HCT116 (cell line): Measurements from ENCODE around the gene RHEBL1. TPM values are rescaled to one million over a fixed set of nuclear protein-coding genes. Genes with fewer than 3 reads are reported as not detected.

Experiments
- ATAC-seq: fragments of 200-7000 bp; cut with Tn5 transposase; 2 replicates; pipeline ENCODE4 v1.9.1; 2020; ENCODE audit warnings: mild to moderate bottlenecking, moderate library complexity
- BruUV-seq: library from RNA; stranded (reverse); fragments of 400-500 nt; replicated peaks from 2 replicates; lab custom pipeline; 2021; lab: Mats Ljungman, UMichigan
- CTCF ChIA-PET: fragments of 300-600 bp; sonication (Branson Sonifier 250); formaldehyde crosslinking; loops from one replicate; lab custom pipeline; 2021; ENCODE audit warnings: antibody characterized with exemption; lab: Charles Lee
- POLR2A ChIA-PET: fragments of 300-600, 350-600 bp; sonication (Branson Sonifier 250); formaldehyde crosslinking; loops from one replicate; lab custom pipeline; 2021; ENCODE audit warnings: antibody characterized with exemption; lab: Charles Lee
- RAD21 ChIA-PET, 2 experiments: fragments of 300-600 bp; sonication (Branson Sonifier 250); formaldehyde crosslinking; loops; one replicate each; lab custom pipeline; 2023; ENCODE audit warnings: low total read pairs in 2 of 2; ENCODE audit not compliant: uncharacterized antibody in 2 of 2, unreplicated experiment in 2 of 2, low non-redundant PET in 1 of 2; lab: Charles Lee
- DNase-seq: peaks from one replicate; pipeline ENCODE4 v3.0.0-alpha.2; 2010; ENCODE audit warnings: low read depth, low spot score
- H2AFZ ChIP-seq: fragments of 200-600 bp; shearing (Covaris generic), sonication (generic); 2 replicates; pipeline ENCODE4 v1.6.1; 2017; ENCODE audit warnings: low read depth, mixed run types, mixed read lengths, antibody characterized with exemption, low read length; ENCODE audit not compliant: poor library complexity, severe bottlenecking
- H3K27ac ChIP-seq: 2 replicates; pipeline ENCODE4 v1.5.1; 2012; ENCODE audit warnings: low read depth, low read length
- H3K27me3 ChIP-seq: fragments of 200-600 bp; sonication (generic); 2 replicates; pipeline ENCODE4 v1.6.1; 2016; ENCODE audit warnings: mixed run types, low read length, mixed read lengths; ENCODE audit not compliant: insufficient read depth
- H3K36me3 ChIP-seq, 2 experiments: fragments of 200-500 bp in 1 of 2; fragments of 200-600 bp in 1 of 2; sonication (Bioruptor generic) in 1 of 2; sonication (generic) in 1 of 2; 2 replicates each; pipeline versions ENCODE4 v1.5.1 to v1.6.1; 2014 to 2016; ENCODE audit warnings: low read length in 2 of 2, inconsistent platforms in 1 of 2, mixed read lengths in 1 of 2, mixed run types in 1 of 2; ENCODE audit not compliant: insufficient read depth in 2 of 2, control insufficient read depth in 1 of 2
- H3K4me1 ChIP-seq, 2 experiments: fragments of 200-600 bp in 1 of 2; sonication (generic) in 1 of 2; 2 replicates each; pipeline versions ENCODE4 v1.5.1 to v1.6.1; 2012 to 2017; ENCODE audit warnings: low read length in 2 of 2, inconsistent platforms in 1 of 2, mild to moderate bottlenecking in 1 of 2, mixed read lengths in 1 of 2, mixed run types in 1 of 2, moderate library complexity in 1 of 2; ENCODE audit not compliant: insufficient read depth in 2 of 2, control insufficient read depth in 1 of 2
- H3K4me2 ChIP-seq: fragments of 200-600 bp; sonication (generic); 2 replicates; pipeline ENCODE4 v1.6.1; 2017; ENCODE audit warnings: mixed run types, low read length, mixed read lengths
- H3K4me3 ChIP-seq, 2 experiments: fragments of 200-600 bp in 1 of 2; sonication (generic) in 1 of 2; replicated peaks in 1 of 2; 2 replicates each; pipeline ENCODE4 v1.5.1; 2011 to 2016; ENCODE audit warnings: low read length in 2 of 2, control low read depth in 1 of 2, low read depth in 1 of 2, mild to moderate bottlenecking in 1 of 2, mixed read lengths in 1 of 2, mixed run types in 1 of 2
- H3K79me2 ChIP-seq: fragments of 200-600 bp; sonication (generic); 2 replicates; pipeline ENCODE4 v1.6.1; 2017; ENCODE audit warnings: mild to moderate bottlenecking, mixed run types, low read length, moderate library complexity, mixed read lengths; ENCODE audit not compliant: insufficient read depth
- H3K9ac ChIP-seq: fragments of 200-600 bp; sonication (generic); 2 replicates; pipeline ENCODE4 v1.6.1; 2016; ENCODE audit warnings: low read length, mixed read lengths
- H3K9me2 ChIP-seq: fragments of 200-600 bp; sonication (generic), shearing (Covaris generic); 2 replicates; pipeline ENCODE4 v1.6.1; 2017; ENCODE audit warnings: mixed run types, mild to moderate bottlenecking, moderate library complexity; ENCODE audit not compliant: insufficient read depth
- H3K9me3 ChIP-seq, 2 experiments: fragments of 200-500 bp in 1 of 2; fragments of 200-600 bp in 1 of 2; sonication (Bioruptor generic) in 1 of 2; sonication (generic) in 1 of 2; 2 replicates each; pipeline ENCODE4 v1.6.1; 2014 to 2017; ENCODE audit warnings: low read length in 2 of 2, mixed read lengths in 2 of 2, inconsistent platforms in 1 of 2, low read depth in 1 of 2, mild to moderate bottlenecking in 1 of 2, mixed run types in 1 of 2, moderate library complexity in 1 of 2; ENCODE audit not compliant: control insufficient read depth in 1 of 2, insufficient read depth in 1 of 2
- H4K20me1 ChIP-seq: fragments of 200-600 bp; sonication (generic), shearing (Covaris generic); 2 replicates; pipeline ENCODE4 v1.6.1; 2017; ENCODE audit warnings: mixed run types, mild to moderate bottlenecking, moderate library complexity; ENCODE audit not compliant: insufficient read depth
- ATF3 ChIP-seq: IDR thresholded peaks from 2 replicates; pipeline ENCODE4 v1.6.1; 2012
- CEBPB ChIP-seq: IDR thresholded peaks from 2 replicates; pipeline ENCODE4 v1.6.1; 2012; ENCODE audit warnings: low read depth
- EGR1 ChIP-seq: IDR thresholded peaks from 2 replicates; pipeline ENCODE4 v1.6.1; 2012; ENCODE audit warnings: low read depth
- EZH2 ChIP-seq: fragments of 200-600 bp; sonication (generic); IDR thresholded peaks from 2 replicates; pipeline ENCODE4 v1.6.1; 2017; ENCODE audit warnings: antibody characterized with exemption, mixed run types
- EZH2phosphoT487 ChIP-seq: fragments of 200-600 bp; IDR thresholded peaks from 2 replicates; pipeline ENCODE4 v1.6.1; 2018; ENCODE audit warnings: antibody characterized with exemption, borderline replicate concordance
- FOSL1 ChIP-seq: IDR thresholded peaks from 2 replicates; pipeline ENCODE4 v1.6.1; 2012; ENCODE audit warnings: low read depth
- MAX ChIP-seq: IDR thresholded peaks from 2 replicates; pipeline ENCODE4 v1.6.1; 2012
- POLR2A ChIP-seq: IDR thresholded peaks from 2 replicates; pipeline ENCODE4 v1.7.0; 2011; ENCODE audit warnings: borderline replicate concordance; ENCODE audit not compliant: insufficient read depth, insufficient read length; ENCODE audit errors: extremely low read depth
- POLR2AphosphoS5 ChIP-seq: IDR thresholded peaks from 2 replicates; pipeline ENCODE4 v1.6.1; 2011; ENCODE audit warnings: mild to moderate bottlenecking, low read depth, low read length, moderate library complexity
- RAD21 ChIP-seq: IDR thresholded peaks from 2 replicates; pipeline ENCODE4 v1.6.1; 2012; ENCODE audit warnings: low read depth, mild to moderate bottlenecking
- SP1 ChIP-seq: IDR thresholded peaks from 2 replicates; pipeline ENCODE4 v1.6.1; 2012; ENCODE audit warnings: low read depth
- SRF ChIP-seq: IDR thresholded peaks from 2 replicates; pipeline ENCODE4 v1.6.1; 2012; ENCODE audit warnings: low read depth
- TCF7L2 ChIP-seq: IDR thresholded peaks from 2 replicates; pipeline ENCODE4 v1.7.0; 2011; ENCODE audit warnings: borderline replicate concordance, inconsistent platforms; ENCODE audit not compliant: insufficient read depth, insufficient read length; ENCODE audit errors: extremely low read depth
- YY1 ChIP-seq: IDR thresholded peaks from 2 replicates; pipeline ENCODE4 v1.6.1; 2011; ENCODE audit warnings: low read length, low read depth, moderate library complexity, mild to moderate bottlenecking; ENCODE audit not compliant: insufficient replicate concordance; ENCODE audit errors: extremely low read depth
- ZNF274 ChIP-seq: fragments of 200-500 bp; sonication (Bioruptor generic); IDR thresholded peaks from 2 replicates; pipeline ENCODE4 v1.6.1; 2014; ENCODE audit warnings: mild to moderate bottlenecking, low read depth, low read length, inconsistent platforms
- intact Hi-C: fragments of 100-400 bp; cut with micrococcal nuclease; formaldehyde crosslinking; loops from 2 replicates; pipeline ENCODE4 v1.10.0; 2022
- total RNA-seq: library from RNA; stranded (reverse); gene quantifications from one replicate; pipeline ENCODE4 v1.2.1, GENCODE V29; 2021; ENCODE audit not compliant: unreplicated experiment
- TF ChIP-seq, protein P1 (sequence below): IDR thresholded peaks from 2 replicates; pipeline ENCODE4 v1.6.1; 2011; ENCODE audit warnings: mild to moderate bottlenecking, low read length, moderate library complexity; ENCODE audit not compliant: insufficient replicate concordance; ENCODE audit errors: extremely low read depth
- TF ChIP-seq, protein P2 (sequence below), 3 experiments: fragments of 200-600 bp in 1 of 3; sonication (generic) in 1 of 3; IDR thresholded peaks in 2 of 3; conservative IDR thresholded peaks in 1 of 3; 2 replicates each; pipeline ENCODE4 v1.5.1; 2012 to 2017; ENCODE audit warnings: low read depth in 2 of 3, low read length in 2 of 3, antibody characterized with exemption in 1 of 3, borderline replicate concordance in 1 of 3, control low read depth in 1 of 3, mild to moderate bottlenecking in 1 of 3, mixed read lengths in 1 of 3, mixed run types in 1 of 3, moderate library complexity in 1 of 3; ENCODE audit not compliant: insufficient read depth in 1 of 3

RHEBL1 gene
- total RNA-seq, 1 experiment from 2014 or later: 2.8 TPM

DNA sequence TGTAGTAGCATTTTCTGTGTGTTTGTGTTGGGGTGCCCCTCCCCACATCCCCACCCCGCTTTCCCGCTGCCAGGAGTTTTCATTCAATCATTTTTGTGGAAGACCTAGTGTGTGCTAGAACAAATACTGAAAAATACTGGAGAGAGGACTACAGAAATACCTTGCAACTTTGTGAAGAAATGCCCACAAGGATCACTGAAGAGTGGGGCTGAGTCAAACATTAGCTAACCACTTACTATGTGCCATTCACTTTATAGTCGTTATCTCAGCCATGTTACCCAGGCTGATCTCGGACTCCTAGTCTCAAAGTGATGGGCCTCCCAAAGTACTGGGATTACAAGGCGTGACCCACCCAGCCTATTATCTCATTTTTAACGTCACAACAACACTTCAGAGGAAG lies 41.4 kb upstream of the RHEBL1 start (continued):
- TF ChIP-seq, protein P1, sequence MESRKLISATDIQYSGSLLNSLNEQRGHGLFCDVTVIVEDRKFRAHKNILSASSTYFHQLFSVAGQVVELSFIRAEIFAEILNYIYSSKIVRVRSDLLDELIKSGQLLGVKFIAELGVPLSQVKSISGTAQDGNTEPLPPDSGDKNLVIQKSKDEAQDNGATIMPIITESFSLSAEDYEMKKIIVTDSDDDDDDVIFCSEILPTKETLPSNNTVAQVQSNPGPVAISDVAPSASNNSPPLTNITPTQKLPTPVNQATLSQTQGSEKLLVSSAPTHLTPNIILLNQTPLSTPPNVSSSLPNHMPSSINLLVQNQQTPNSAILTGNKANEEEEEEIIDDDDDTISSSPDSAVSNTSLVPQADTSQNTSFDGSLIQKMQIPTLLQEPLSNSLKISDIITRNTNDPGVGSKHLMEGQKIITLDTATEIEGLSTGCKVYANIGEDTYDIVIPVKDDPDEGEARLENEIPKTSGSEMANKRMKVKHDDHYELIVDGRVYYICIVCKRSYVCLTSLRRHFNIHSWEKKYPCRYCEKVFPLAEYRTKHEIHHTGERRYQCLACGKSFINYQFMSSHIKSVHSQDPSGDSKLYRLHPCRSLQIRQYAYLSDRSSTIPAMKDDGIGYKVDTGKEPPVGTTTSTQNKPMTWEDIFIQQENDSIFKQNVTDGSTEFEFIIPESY: no peak
- no peak for TF ChIP-seq ATF3

DNA sequence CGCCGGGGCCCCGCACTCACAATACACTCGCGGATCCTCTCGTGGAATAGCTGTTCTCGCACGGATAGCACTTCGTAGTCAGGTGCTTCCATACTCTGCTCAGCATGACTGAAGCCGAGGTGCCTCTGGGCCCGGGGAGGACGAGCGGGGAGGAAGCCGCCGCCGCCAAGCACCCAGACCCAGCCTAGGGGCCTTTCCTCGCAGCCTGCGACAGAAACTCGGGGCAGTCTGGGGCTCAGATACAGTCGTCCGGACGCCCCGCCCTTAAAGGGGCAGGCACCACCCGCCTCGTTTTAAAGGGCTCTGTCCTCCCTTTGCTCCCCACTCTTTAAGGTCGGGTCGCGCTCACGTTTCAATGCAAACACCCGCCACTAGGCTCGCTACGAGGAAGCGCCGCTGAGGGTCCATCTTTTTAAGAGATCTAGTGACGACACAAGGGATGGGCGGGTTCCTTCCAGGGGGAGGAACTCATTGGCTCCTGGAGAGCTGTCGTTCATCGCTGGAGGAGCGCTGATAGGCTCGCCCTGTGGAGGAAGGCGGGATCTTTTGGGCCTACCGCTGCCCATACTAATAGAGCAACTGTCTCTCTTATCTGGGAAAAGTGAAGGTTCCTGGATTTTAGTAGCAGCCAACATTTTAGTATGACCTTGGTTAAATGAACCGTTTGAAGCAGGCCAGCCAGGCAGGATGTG lies 40.8 kb upstream of the RHEBL1 start, which contains the start of gene LMBR1L:
LMBR1L (minus strand) TSS at position 384 of the 692 bp plus-strand sequence; CDS start at position 92, 292 bp downstream.
- H3K27me3 ChIP-seq: no peaks in the 10 kb centered on the region
- RAD21 ChIA-PET: no interaction called here
- intact Hi-C loops: no loop called here
- no TSS peak for BruUV-seq
- POLR2A ChIA-PET: interaction anchor here (1.0 to 3.5 kb wide), 7 partner anchors 9 to 41 kb away, joined by 3 to 30 read pairs (median 5); partner anchors contain the start of genes RHEBL1 and TUBA1B
- CTCF ChIA-PET: interaction anchor here (0.9 to 4.6 kb wide), 8 partner anchors 10 to 46 kb away, joined by 3 to 27 read pairs (median 8); partner anchors contain the start of genes RHEBL1 and TUBA1B
- peak within 1 kb of the TSS; percentile 90 to 97 for H3K4me3 ChIP-seq
- peak; percentile 96 for DNase-seq
- peaks cover 4% of the 10 kb centered on the region for H3K79me2 ChIP-seq
- peak within 1 kb of the TSS; percentile 89 for H2AFZ ChIP-seq
- no peaks in the 10 kb centered on the region for H3K36me3 ChIP-seq
- H3K27ac ChIP-seq: peak within 1 kb of the TSS; percentile 62
- peak; percentile 98 for ATAC-seq
- H3K4me2 ChIP-seq: peak within 1 kb of the TSS; percentile 93
- H3K9me3 ChIP-seq: no peaks in the 10 kb centered on the region
- H3K9ac ChIP-seq: peak within 1 kb of the TSS; percentile 77
- H3K4me1 ChIP-seq: peaks cover 6 to 29% of the 10 kb centered on the region in 2 experiments; a peak in 3 of 4 replicates
- H4K20me1 ChIP-seq: no peaks in the 10 kb centered on the region
- no peaks in the 10 kb centered on the region for H3K9me2 ChIP-seq
- TF ChIP-seq FOSL1 (no peak), ZNF274 (no peak), POLR2A (peak; percentile 63), SRF (no peak; the same call in 1 of the 2 replicates), EGR1 (no peak), TCF7L2 (peak; percentile 45), CEBPB (no peak), POLR2AphosphoS5 (peak; percentile 84), MAX (peak; percentile 77), SP1 (peak; percentile 95), EZH2phosphoT487 (no peak), EZH2 (no peak), RAD21 (no peak), ATF3 (no peak), YY1 (peak; percentile 81)
- TF ChIP-seq, protein P2, sequence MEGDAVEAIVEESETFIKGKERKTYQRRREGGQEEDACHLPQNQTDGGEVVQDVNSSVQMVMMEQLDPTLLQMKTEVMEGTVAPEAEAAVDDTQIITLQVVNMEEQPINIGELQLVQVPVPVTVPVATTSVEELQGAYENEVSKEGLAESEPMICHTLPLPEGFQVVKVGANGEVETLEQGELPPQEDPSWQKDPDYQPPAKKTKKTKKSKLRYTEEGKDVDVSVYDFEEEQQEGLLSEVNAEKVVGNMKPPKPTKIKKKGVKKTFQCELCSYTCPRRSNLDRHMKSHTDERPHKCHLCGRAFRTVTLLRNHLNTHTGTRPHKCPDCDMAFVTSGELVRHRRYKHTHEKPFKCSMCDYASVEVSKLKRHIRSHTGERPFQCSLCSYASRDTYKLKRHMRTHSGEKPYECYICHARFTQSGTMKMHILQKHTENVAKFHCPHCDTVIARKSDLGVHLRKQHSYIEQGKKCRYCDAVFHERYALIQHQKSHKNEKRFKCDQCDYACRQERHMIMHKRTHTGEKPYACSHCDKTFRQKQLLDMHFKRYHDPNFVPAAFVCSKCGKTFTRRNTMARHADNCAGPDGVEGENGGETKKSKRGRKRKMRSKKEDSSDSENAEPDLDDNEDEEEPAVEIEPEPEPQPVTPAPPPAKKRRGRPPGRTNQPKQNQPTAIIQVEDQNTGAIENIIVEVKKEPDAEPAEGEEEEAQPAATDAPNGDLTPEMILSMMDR (IDR thresholded peaks at IDR 0.05 in 2 of 3, conservative IDR thresholded peaks at IDR 0.05 in 1 of 3; ENCODE audit: borderline replicate concordance in 1 of 3, insufficient read depth in 1 of 3, low read depth in 2 of 3, low read length in 2 of 3): peak in 2 of 3 experiments; percentile 20 to 50; a peak in 3 of 6 replicates
